GM21737 (cell line): ENCODE measurements around the gene DCDC2.
A peak's percentile ranks its signal among the peaks of the same experiment; 100 is the strongest.
"Not testable (repeated sequence)": the region's sequence is repeated elsewhere in the genome, so short reads cannot be mapped to it uniquely, and the experiment has no call there.

ENCODE experiments used
- ATAC-seq: cut with Tn5 transposase; IDR thresholded peaks from one replicate; pipeline ENCODE4 v1.9.1; 2021; ENCODE audit warnings: mild to moderate bottlenecking, moderate library complexity; ENCODE audit not compliant: unreplicated experiment

The DCDC2 gene

DNA sequence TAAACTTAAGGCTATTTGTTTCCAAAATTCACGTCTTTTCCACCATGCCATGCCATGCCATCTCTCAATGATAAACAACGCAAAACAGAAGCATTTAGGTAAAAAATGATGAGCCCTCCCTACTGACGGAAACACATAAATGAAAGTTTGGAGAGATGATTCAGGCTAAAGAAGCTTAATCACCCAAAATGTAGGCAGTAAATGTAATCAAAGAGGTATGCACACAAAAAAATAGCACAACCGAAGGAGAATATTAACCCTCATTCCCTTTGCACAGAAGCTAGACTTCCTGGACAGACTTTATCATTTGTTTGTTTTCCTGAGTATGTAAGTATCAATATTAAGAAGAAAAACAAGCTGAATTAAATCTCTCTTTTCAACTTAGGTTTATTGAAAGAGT, 28.8 kb downstream of the DCDC2 start:
- ATAC-seq: no peak

DNA sequence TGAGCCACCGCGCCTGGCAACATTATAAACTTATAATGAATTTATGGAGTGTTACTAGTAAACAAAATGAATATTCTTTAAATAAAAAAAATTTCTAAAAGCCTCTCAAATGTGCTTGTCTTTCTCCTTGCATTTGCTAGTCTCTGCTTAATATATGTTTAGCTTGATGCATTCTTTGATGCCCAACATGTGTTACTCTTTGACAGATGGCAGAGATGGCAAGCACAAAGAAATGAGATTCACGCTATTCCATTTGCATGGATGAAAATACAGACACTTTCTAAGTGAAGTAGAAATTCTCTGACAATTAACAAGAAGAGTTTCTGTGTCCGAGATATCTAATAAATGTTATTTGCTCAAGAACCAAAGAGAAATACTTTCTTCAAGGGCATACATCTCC, 30.1 kb downstream of the DCDC2 start:
- ATAC-seq: no peak

- no peak for ATAC-seq
Observed at GRCh38 chr6:24325978-24326377, 31.9 kb downstream of the DCDC2 start.

DNA sequence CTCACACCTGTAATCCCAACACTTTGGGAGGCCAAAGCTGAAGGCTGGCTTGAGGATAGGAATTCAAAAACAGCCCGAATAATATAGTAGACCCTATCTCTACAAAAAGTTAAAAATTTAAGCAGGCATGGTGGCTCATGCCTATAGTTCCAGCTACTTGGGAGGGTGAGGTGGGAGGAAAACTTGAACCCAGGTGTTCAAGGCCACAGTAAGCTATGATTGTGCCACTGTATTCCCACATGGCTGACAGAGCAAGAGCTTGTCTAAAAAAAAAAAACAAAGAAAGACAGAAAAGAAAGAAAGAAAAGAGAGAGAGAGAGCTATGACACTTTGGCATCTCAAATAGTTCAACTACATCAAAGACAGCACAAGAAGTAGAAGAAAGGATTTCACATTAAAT, 33.2 kb downstream of the DCDC2 start:
- ATAC-seq: no peak

DNA sequence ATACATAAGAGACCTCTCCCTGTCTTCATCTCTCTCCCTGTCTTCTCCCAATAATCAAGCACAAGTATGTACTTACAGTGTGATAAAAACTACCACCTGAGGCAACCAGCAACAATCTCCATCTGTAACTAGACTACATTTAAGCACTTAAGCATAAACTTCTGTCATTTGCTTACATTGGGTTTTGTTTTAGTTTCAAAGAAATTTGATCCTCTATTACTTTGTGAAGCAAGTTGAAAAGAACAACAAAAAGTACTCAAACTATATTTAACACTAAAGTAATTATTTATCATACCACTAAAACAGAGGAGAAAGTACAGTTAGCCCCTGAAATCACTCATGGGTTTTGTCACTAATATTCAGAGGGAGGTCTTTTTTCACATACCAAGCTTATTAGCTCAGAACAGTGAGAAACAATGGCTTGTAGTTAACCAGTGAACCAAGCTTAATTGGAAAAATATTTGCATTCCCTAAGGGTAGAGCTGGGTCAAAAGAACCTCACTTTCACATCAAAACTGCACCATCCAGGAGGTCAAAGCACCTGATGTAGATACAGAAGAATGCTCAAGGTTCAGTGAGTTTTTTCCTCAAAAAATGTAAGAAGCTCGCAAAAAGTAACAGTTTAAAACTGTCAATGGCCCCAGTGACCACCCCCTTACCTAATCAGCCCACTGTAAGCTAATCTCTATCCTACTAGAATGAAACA, 34.1 kb downstream of the DCDC2 start:
- no peak for ATAC-seq

- no peak for ATAC-seq
Observed at GRCh38 chr6:24322924-24323323, 34.9 kb downstream of the DCDC2 start.

DNA sequence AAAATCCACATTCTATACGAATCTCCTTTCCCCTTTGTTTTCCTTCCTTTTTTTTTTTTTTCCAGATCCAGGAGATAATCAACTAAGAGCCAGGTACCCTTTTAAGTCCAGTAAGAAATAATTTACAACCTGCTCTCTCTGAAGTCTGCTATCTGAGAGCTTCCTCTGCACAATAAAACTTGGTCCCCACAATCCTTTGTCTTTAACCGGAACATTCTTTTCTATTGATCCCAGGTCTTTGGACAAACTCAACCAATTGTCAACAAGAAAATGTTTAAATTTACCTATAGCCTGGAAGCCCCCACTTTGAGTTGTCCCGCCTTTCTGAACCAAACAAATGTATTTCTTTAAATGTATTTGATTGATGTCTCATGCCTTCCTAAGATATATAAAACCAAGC, 35.4 kb downstream of the DCDC2 start:
- ATAC-seq: not testable (repeated sequence)

- ATAC-seq: no peak
Observed at GRCh38 chr6:24321538-24322162, 36.2 kb downstream of the DCDC2 start.

DNA sequence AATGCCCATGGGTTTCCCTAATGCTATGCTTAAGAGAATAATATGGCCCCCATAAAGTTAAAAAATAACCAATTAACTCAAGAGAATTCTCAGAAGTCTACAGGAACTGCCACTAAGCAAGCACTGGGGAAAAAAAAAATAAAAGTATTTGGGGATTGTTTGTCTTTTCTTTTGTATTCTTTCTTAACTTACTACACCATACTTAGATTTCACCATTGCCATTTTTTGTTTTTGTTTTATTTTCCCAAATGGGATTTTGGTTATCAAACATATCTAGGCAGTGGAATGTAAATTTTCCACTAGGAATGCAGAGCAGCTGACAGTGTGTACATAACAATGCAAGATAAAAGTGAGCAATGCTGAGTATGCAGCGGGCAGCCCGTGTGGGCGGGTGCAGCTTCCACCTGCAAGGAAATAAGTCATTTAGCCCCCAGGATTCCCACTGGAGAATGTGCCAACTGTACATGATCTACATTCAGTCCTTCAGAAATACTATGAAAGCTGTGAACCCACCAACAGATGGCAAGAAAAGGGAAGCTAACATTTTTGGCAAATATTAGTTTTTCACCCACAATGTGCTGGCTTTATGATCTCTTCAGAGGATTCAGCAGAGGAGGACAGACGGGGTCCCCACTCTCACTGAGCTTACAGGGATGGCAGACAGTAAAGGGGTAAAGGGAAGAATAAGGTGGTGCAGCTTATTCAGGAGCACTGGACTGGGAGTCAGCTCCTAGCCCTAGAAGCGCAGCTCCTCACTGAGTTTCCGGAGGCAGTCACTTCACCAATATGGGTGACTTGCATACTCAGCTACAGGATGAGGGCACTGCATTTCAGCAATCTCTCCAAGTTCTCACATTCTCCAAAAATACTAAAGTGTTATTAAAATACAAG, 44.4 kb downstream of the DCDC2 start:
- ATAC-seq: no peak

- not testable (repeated sequence) for ATAC-seq
Observed at GRCh38 chr6:24311775-24312174, 46.1 kb downstream of the DCDC2 start.

GRCh38 chr6:24307881-24308280, 50.0 kb downstream of the DCDC2 start:
- ATAC-seq: no peak

GRCh38 chr6:24306936-24307335, 50.9 kb downstream of the DCDC2 start:
- no peak for ATAC-seq

- no peak for ATAC-seq
Observed at GRCh38 chr6:24306038-24306437, 51.8 kb downstream of the DCDC2 start.

DNA sequence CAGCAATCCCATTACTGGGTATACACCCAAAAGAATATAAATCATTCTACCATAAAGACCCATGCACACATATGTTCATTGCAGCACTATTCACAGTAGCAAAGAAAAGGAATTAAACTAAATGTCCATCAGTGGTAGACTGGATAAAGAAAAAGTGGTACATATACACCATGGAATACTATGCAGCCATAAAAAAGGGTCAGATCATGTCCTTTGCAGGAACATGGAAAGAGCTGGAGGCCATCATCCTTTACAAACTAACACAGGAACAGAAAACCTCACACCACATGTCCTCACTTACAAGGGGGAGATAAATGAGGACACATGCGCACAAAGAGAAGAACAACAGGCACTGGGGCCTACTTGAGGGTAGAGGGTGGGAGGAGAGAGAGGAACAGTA, 60.9 kb downstream of the DCDC2 start:
- no peak for ATAC-seq

- not testable (repeated sequence) for ATAC-seq
Observed at GRCh38 chr6:24293852-24294251, 64.0 kb downstream of the DCDC2 start.

- ATAC-seq: no peak
Observed at GRCh38 chr6:24287239-24287638, 70.6 kb downstream of the DCDC2 start.

GRCh38 chr6:24284006-24284405, 73.9 kb downstream of the DCDC2 start:
- no peak for ATAC-seq

- ATAC-seq: peak; percentile 87
Observed at GRCh38 chr6:24283043-24283985, 74.5 kb downstream of the DCDC2 start.

GRCh38 chr6:24274441-24275083, 83.3 kb downstream of the DCDC2 start:
- ATAC-seq: no peak
